ENCODE measurements around the gene E2F6.

- TF ChIP-seq ELF1 (IDR thresholded peaks at IDR 0.05) = no peak
- TF ChIP-seq, protein P1, sequence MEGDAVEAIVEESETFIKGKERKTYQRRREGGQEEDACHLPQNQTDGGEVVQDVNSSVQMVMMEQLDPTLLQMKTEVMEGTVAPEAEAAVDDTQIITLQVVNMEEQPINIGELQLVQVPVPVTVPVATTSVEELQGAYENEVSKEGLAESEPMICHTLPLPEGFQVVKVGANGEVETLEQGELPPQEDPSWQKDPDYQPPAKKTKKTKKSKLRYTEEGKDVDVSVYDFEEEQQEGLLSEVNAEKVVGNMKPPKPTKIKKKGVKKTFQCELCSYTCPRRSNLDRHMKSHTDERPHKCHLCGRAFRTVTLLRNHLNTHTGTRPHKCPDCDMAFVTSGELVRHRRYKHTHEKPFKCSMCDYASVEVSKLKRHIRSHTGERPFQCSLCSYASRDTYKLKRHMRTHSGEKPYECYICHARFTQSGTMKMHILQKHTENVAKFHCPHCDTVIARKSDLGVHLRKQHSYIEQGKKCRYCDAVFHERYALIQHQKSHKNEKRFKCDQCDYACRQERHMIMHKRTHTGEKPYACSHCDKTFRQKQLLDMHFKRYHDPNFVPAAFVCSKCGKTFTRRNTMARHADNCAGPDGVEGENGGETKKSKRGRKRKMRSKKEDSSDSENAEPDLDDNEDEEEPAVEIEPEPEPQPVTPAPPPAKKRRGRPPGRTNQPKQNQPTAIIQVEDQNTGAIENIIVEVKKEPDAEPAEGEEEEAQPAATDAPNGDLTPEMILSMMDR (IDR thresholded peaks at IDR 0.05) = no peak
- no peak for TF ChIP-seq JUND (IDR thresholded peaks at IDR 0.05)
- TF ChIP-seq EP300 (IDR thresholded peaks at IDR 0.05; ENCODE audit: borderline replicate concordance in 1 of 2, low read depth in 1 of 2, low read length in 1 of 2) = no peak
- TF ChIP-seq YY1 (IDR thresholded peaks at IDR 0.05; ENCODE audit: low read depth) = no peak
- no peak for TF ChIP-seq TCF12 (IDR thresholded peaks at IDR 0.05)
- TF ChIP-seq GATA2 (CRISPR knock-in tag; IDR thresholded peaks at IDR 0.05) = no peak
- TF ChIP-seq EZH2phosphoT487 (IDR thresholded peaks at IDR 0.05; ENCODE audit: borderline replicate concordance, low read depth) = no peak
- TF ChIP-seq MXI1 (IDR thresholded peaks at IDR 0.05; ENCODE audit: low read depth, low read length) = no peak
- TF ChIP-seq POLR2AphosphoS5 (IDR thresholded peaks at IDR 0.05; ENCODE audit: low read depth, low read length) = no peak
- no peak for TF ChIP-seq NFIC (IDR thresholded peaks at IDR 0.05; ENCODE audit: borderline replicate concordance)
- TF ChIP-seq REST (IDR thresholded peaks at IDR 0.05; ENCODE audit: low read depth, low read length) = no peak
- TF ChIP-seq, protein P2, sequence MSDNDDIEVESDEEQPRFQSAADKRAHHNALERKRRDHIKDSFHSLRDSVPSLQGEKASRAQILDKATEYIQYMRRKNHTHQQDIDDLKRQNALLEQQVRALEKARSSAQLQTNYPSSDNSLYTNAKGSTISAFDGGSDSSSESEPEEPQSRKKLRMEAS (IDR thresholded peaks at IDR 0.05; ENCODE audit: low read depth) = no peak
- TF ChIP-seq FOXM1 (IDR thresholded peaks at IDR 0.05; ENCODE audit: low read depth) = no peak
Observed at GRCh38 chr2:11399438-11399762, 66.6 kb downstream of the E2F6 start.

Measured in SK-N-SH (cell line).